OCI-LY3 (cell line): ENCODE results near the gene TSEN54.

ENCODE experiments used
- CTCF ChIP-seq: fragments of 200-600, 300-600 bp; sonication (generic); IDR thresholded peaks from 2 replicates; pipeline ENCODE4 v1.5.1; 2014; ENCODE audit warnings: antibody characterized with exemption, low read length, low read depth
- EZH2phosphoT487 ChIP-seq: fragments of 200-600 bp; shearing (Covaris generic); IDR thresholded peaks from 2 replicates; pipeline ENCODE4 v1.6.1; 2018; ENCODE audit warnings: antibody characterized with exemption, mixed run types, low read depth

DNA sequence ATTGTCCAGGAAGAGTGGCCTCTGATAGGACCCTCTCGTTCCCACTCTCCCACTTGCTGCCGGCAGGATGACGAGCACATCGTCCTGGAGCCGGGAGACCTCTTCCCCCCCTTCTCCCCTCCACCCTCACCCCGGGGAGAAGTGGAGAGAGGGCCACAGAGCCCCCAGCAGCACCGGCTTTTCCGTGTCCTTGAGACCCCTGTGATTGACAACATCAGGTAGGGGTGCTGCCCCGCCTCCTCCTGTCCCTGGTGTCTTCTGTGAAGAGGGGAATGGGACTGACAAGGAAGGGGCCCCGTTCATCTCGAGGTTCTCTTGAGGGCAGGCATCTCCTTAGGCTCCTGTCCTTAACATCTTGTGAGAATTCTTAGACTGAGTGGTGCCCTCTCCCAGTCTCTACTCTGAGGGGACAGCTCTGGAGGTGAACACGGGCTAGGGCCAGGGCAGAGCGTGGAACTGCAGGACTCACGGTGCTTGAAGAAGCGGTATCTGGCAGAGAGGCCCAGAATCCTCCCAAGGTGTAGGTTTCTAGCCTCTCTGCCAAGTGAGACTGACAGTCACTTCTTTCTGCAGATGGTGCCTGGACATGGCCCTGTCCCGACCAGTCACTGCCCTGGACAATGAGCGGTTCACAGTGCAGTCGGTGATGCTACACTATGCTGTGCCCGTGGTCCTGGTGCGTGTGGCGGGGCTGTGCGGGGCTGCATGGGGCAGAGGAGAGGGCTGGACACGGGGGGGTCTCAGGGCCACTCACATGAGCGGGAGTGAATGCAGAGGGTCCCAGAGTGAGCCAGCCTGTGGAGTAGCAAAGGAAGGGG is 27.4 kb upstream of the TSEN54 start:
- TF ChIP-seq CTCF, result no peak
- TF ChIP-seq EZH2phosphoT487, result no peak
